ENCODE measurements around the gene MBLAC2.

MBLAC2 gene

DNA sequence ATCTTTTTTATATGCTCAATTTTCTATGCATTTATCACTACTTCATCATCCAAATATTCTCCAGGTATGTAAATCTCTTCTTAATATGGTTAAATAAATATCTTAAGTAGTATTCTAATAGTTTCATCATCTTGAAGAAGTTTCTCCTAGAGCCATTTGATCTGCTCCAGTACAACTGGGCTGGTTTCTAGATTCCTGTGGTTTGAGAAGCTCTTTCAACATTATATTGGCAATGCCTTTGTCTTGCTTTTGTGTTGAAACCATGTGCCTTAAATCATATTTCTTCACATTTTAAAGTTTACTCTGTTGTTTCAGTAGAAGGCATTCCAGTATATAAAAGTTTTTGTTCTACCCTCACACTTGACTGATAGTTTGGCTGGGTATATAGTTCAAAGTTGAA lies 27.6 kb downstream of the MBLAC2 start:
- DNase-seq, result no peak

GRCh38 chr5:90440644-90441043 lies 33.9 kb downstream of the MBLAC2 start:
- no peak for DNase-seq

GRCh38 chr5:90438100-90438499 lies 36.5 kb downstream of the MBLAC2 start:
- no peak for DNase-seq

GRCh38 chr5:90437663-90438062 lies 36.9 kb downstream of the MBLAC2 start:
- DNase-seq, result no peak

DNA sequence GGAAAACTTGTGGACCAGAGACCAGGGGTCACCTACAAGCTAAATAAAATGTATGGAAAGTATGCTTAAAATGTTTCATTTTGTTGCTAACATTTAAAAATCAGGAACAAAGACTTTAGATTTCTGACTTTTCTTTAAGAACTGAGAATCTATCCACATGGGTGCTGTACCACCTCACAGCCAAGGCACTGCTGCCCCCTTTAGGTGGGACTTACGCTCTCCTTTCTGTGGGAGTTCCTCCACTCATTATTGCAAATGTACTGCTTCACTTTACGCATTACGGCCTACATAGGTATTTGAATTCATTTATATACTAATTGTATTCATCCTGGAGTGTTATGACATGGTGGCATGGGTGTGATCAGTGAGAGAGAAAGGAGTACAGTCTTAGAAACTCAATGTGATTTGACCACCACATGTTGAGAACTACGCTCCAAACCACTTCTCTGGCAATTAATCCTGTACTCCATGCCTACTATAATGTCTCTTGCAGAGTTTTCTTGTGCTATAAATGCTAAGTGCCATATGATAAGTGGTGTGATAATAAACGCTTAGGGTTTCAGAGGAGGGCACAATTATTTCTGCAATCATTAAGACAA lies 40.4 kb downstream of the MBLAC2 start:
- DNase-seq, result peak; percentile 71

- no peak for DNase-seq
These were observed 50.3 kb downstream of the MBLAC2 start for GRCh38 chr5:90424245-90424644.

DNA sequence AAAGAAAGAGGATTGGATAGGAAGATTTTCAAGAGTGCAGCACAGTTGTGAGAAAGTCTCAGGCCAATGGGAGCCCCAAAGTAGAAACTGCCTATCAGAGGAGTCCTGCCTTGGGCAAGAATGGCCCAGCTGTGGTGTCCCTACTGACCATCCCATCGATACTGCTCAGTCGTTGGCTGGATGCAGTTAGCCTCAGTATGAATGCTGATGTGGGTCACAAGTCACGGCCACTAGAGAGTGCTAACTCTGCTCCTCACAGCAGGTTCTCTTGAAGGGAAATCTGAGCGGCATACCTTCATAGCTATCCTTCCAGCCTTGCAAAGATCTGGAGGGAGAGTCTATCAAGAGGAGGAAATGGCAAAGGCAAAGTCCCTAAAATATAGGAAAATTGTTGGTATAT lies 53.4 kb downstream of the MBLAC2 start:
- no peak for DNase-seq

DNA sequence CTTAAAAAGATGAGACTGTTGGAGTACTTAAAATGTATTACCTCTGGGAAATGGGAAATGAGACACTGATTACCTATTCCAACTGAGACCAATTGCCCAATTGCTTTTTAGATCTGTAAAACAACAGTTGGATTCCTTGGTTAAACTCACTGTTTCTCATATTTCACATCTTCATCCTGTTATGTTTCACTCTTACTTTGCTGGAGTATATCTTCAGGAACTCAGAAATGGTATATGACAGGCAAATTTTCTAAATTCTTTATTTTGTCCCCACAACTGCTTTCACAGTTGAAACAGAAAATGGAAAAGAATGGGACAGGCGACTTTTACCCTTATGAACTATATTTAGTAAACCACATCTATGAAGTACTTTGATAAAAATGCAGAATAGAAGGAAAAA lies 56.4 kb downstream of the MBLAC2 start:
- DNase-seq, result no peak

- DNase-seq, result no peak
These were observed 64.3 kb downstream of the MBLAC2 start for GRCh38 chr5:90410178-90410762.

DNA sequence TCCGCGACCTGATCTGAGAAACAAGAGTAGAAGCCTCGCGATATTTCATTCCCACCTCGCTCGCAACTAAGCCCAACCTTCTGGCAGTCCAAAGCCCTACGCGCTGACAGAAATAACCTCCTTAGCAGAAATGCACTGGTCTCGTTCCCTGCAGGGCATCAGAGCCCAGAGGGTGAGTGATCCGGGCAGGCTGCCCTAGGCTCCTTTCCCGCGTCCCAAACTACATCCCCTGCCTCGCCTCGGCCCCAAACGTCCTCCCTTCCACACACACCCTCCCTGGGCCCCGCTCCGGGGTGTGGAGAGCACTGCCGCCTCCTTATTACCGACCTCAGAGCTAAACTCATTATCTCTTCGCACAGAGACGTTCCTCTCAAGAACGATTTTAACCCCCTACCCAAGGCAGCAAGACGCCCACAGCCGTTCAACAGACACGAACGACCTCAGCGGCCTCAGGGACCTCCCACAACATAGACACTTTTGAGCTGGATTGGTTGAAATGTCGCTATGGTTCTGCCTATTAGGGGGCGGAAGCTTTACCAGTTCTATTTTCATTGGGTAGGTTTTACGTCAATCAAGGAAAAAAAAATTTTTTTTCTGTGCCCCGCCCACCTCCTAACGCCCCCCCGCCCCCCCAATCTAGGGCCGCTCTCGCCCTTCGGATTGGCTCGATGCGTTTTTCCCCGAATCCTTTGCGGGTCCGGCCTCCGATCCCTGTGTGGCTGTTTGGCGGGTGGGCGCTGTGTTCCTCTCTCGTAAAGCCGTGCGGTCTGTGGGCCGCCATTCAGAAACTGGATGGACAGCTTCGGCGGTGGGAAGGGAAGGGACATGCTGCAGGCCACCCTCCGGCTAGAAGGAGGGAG lies 65.0 kb downstream of the MBLAC2 start, which contains the start of gene CETN3:
CETN3 (minus strand) TSS at position 439 of the 860 bp plus-strand sequence; CDS start at position 344, 95 bp downstream.
- peak; percentile 96 for DNase-seq

DNA sequence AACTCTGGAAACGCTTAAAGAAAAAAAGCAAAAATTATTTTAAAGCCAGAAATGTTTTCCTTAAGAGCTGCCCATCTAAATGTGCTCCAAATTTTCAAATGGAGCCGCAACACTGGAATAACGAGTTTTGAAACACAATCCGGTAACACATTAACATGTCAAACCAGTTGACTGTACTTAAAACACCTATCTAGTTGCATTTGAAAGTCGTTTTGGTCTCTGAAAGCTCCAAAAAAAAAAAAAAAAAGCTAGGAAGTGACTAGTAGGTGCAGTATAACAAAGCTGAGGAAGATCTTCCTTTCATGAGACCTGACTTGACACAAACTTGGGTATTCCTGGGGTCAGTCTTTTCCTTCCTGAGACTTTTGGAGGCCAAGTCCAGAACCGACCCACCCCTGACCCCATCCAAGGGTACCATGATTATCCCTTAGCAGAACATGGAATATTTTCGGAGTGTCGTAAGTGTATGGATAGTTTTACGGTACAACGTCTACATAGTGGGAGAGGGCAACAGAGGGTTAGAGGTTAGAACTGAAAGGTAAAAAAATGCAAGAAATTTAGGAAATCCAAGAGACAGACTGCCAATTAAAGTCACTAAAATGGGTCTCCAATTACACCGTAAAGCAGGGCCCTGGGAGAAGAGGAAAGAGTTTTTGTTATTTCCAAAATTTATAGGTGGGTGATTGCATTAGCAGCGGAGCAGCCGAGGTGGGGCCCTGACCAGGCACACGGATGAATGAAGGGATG lies 65.8 kb downstream of the MBLAC2 start:
- DNase-seq, result no peak
